Heart left ventricle (tissue), 16 donors: ENCODE data around the gene FTO. TPM values are rescaled to one million over a fixed set of nuclear protein-coding genes. Genes with fewer than 3 reads are reported as not detected.

Experiments used
- ATAC-seq, 4 donors: fragments of 200-7000 bp; cut with Tn5 transposase; one replicate each; pipeline ENCODE4 v1.9.1; 2020 to 2022; ENCODE audit warnings: moderate library complexity in 4 of 4, mild to moderate bottlenecking in 3 of 4, moderate number of reproducible peaks in 1 of 4
- DNase-seq, 5 donors: peaks; one replicate each; pipeline ENCODE4 v3.0.0-alpha.2; 2020
- H3K27ac ChIP-seq, 12 donors: fragments of 200-600 bp; sonication (generic) in 4 of 12; one replicate each; pipeline versions ENCODE4 v1.5.0 to v1.8.0; 2016 to 2022; ENCODE audit warnings: mild to moderate bottlenecking in 2 of 12
- H3K27me3 ChIP-seq, 9 donors: fragments of 200-600 bp; sonication (generic) in 2 of 9; one replicate each; pipeline versions ENCODE4 v1.5.1 to v1.8.0; 2016 to 2022; ENCODE audit warnings: mild to moderate bottlenecking in 3 of 9
- H3K36me3 ChIP-seq, 9 donors: fragments of 200-600 bp; sonication (generic) in 2 of 9; one replicate each; pipeline versions ENCODE4 v1.5.0 to v1.8.0; 2018 to 2022; ENCODE audit warnings: mild to moderate bottlenecking in 2 of 9
- H3K4me1 ChIP-seq, 12 donors: fragments of 200-600 bp; sonication (generic) in 4 of 12; one replicate each; pipeline versions ENCODE4 v1.5.0 to v1.8.0; 2016 to 2022; ENCODE audit warnings: mild to moderate bottlenecking in 3 of 12
- H3K4me3 ChIP-seq, 12 donors: fragments of 200-600 bp; sonication (generic) in 4 of 12; one replicate each; pipeline versions ENCODE4 v1.5.0 to v1.8.0; 2017 to 2022; ENCODE audit warnings: mild to moderate bottlenecking in 9 of 12, moderate library complexity in 4 of 12
- H3K9me3 ChIP-seq, 12 donors: fragments of 200-600 bp; sonication (generic) in 4 of 12; one replicate each; pipeline versions ENCODE4 v1.5.0 to v1.8.0; 2016 to 2022; ENCODE audit warnings: mild to moderate bottlenecking in 1 of 12
- CTCF ChIP-seq, 12 donors: fragments of 200-600 bp; sonication (generic) in 4 of 12; IDR thresholded peaks; one replicate each; pipeline versions ENCODE4 v1.5.0 to v1.8.0; 2018 to 2022; ENCODE audit warnings: antibody characterized with exemption in 12 of 12, mild to moderate bottlenecking in 5 of 12
- POLR2A ChIP-seq, 2 donors: fragments of 450-650 bp; IDR thresholded peaks; one replicate each; pipeline ENCODE4 v1.6.1; 2017; ENCODE audit warnings: antibody characterized with exemption in 2 of 2, mild to moderate bottlenecking in 2 of 2, moderate library complexity in 2 of 2
- WGBS, 4 donors: extraction: QIAGEN DNeasy Blood & Tissue Kit in 2 of 4; methylation state at CpG; one replicate each; pipeline versions ENCODE4 v1.1.5 to v1.1.7; 2013 to 2018; 5-methylcytosine and 5-hydroxymethylcytosine counted together
- intact Hi-C, 10 donors: fragments of 100-400 bp; cut with DNase I; formaldehyde crosslinking; loops; one replicate each; pipeline versions ENCODE4 v1.11.1 to v1.14.2; 2022
- polyA plus RNA-seq, 2 donors: library from polyadenylated mRNA; stranded (reverse); fragments of 200-250 nt; gene quantifications; one replicate each; pipeline ENCODE4 v1.2.3, GENCODE V29; 2013
- total RNA-seq, 9 donors: library from RNA; depleted of rRNA in 2 of 9; stranded (reverse); fragments of >200 nt in 2 of 9; fragmentation: NEBNext Ultra II Directional in 3 of 9; extraction: Animal tissue kit (Norgen Biotek cat#: 25700) in 3 of 9; gene quantifications; one replicate each; pipeline versions ENCODE4 v1.1.0 to v1.2.4, GENCODE V29; 2016 to 2023
- donor health status: ischemic (EF 13 %, LVEDD 7.1; RV severe dilation, severe dysfunction).
- donor health status: healthy with polysubstance abuse.
- donor health status: DM: no; HTN: yes; CAD: no.
- donor health status: DM: no; HTN: no; CAD: no.
- donor health status: ischemic (EF 25% LVEDD 6.9; RV normal size, moderate dysfunction).
- donor health status: ischemic (EF 25% LVEDD 5.7; RV mildly dilated, moderate dysfunction).
- donor health status: healthy.
- donor health status: DM: yes; HTN: yes; CAD: no.
- donor health status: ischemic (EF 35%, LVEDD 5.7; RV mildly dilated, moderate dysfunction).
- donor health status: nonischemic (EF 11% LVEDD 7.7; RV severe dilation, severe dysfunction).
- donor health status: DM: yes; HTN: yes; CAD: no.
- donor health status: PGD.
- donor health status: ischemic (EF 29% LVEDD 5.4; RV normal size, mild dysfunction).
- donor health status: nonischemic (EF 23%, LVEDD 6.1; RV moderate dilation, normal function).

The FTO gene
- total and polyA plus RNA-seq, 11 donors, result 11.8 to 105 (median 86.8) TPM

- peaks cover 0 to 16% (median 5%) of the 10 kb centered on the region in 12 donors for H3K9me3 ChIP-seq
- intact Hi-C loops, result no loop called here
- no peak overlapping the region for H3K4me3 ChIP-seq
- TF ChIP-seq CTCF (IDR thresholded peaks at IDR 0.05), result no peak
- 87 to 91% (median 90%) methylated on average over 4 of the region's 4 CpGs for WGBS, 4 donors
- H3K4me1 ChIP-seq, result peaks cover 0 to 6% (median 0%) of the 10 kb centered on the region in 12 donors
- DNase-seq, result no peak
- H3K27ac ChIP-seq, result no peak overlapping the region
- no peaks in the 10 kb centered on the region for H3K36me3 ChIP-seq
- H3K27me3 ChIP-seq, result no peaks in the 10 kb centered on the region
- no peak for ATAC-seq
Observed at GRCh38 chr16:54027062-54027461, 323.1 kb downstream of the FTO start.

GRCh38 chr16:54027558-54027957 is 323.6 kb downstream of the FTO start:
- Histone ChIP-seq H3K4me1 (peaks cover 0 to 6% (median 0%) of the 10 kb centered on the region in 12 donors), H3K27ac (no peak overlapping the region), H3K4me3 (no peak overlapping the region), H3K27me3 (no peaks in the 10 kb centered on the region), H3K9me3 (peaks cover 0 to 16% (median 5%) of the 10 kb centered on the region in 12 donors), H3K36me3 (no peaks in the 10 kb centered on the region)
- DNase-seq (no peak), ATAC-seq (no peak)
- no peak for TF ChIP-seq POLR2A (IDR thresholded peaks at IDR 0.05)
- 68 to 78% (median 73%) methylated on average over 1 of the region's 1 CpG for WGBS, 4 donors
- intact Hi-C loops, result no loop called here

GRCh38 chr16:54027995-54028394 is 324.0 kb downstream of the FTO start:
- no peak for DNase-seq
- Histone ChIP-seq H3K36me3 (no peaks in the 10 kb centered on the region), H3K4me1 (peaks cover 0 to 6% (median 0%) of the 10 kb centered on the region in 12 donors), H3K27ac (no peak overlapping the region), H3K27me3 (no peaks in the 10 kb centered on the region), H3K4me3 (no peak overlapping the region), H3K9me3 (peaks cover 0 to 16% (median 5%) of the 10 kb centered on the region in 12 donors)
- no peak for TF ChIP-seq POLR2A (IDR thresholded peaks at IDR 0.05)
- no peak for TF ChIP-seq CTCF (IDR thresholded peaks at IDR 0.05)
- ATAC-seq, result no peak
- WGBS, 4 donors, result 78 to 88% (median 82%) methylated on average over 3 of the region's 3 CpGs
- intact Hi-C loops, result no loop called here

- TF ChIP-seq CTCF (IDR thresholded peaks at IDR 0.05) (no peak), POLR2A (IDR thresholded peaks at IDR 0.05) (no peak)
- DNase-seq, result no peak
- Histone ChIP-seq H3K36me3 (no peaks in the 10 kb centered on the region), H3K27me3 (no peaks in the 10 kb centered on the region), H3K27ac (no peak overlapping the region), H3K9me3 (peaks cover 0 to 16% (median 5%) of the 10 kb centered on the region in 12 donors), H3K4me1 (peaks cover 0 to 6% (median 0%) of the 10 kb centered on the region in 12 donors), H3K4me3 (no peak overlapping the region)
- no peak for ATAC-seq
- WGBS, 4 donors, result 76 to 92% (median 84%) methylated on average over 1 of the region's 1 CpG
- intact Hi-C loops, result no loop called here
Observed at GRCh38 chr16:54030451-54030850, 326.5 kb downstream of the FTO start.

GRCh38 chr16:54031107-54031760 is 327.3 kb downstream of the FTO start:
- no peak overlapping the region for H3K4me3 ChIP-seq
- WGBS, 4 donors, result 97 to 99% (median 97%) methylated on average over 5 of the region's 5 CpGs
- DNase-seq (no peak), ATAC-seq (no peak)
- H3K4me1 ChIP-seq, result peaks cover 0 to 6% (median 0%) of the 10 kb centered on the region in 12 donors
- H3K9me3 ChIP-seq, result peaks cover 0 to 16% (median 5%) of the 10 kb centered on the region in 12 donors
- H3K36me3 ChIP-seq, result no peaks in the 10 kb centered on the region
- no peak overlapping the region for H3K27ac ChIP-seq
- intact Hi-C loops, result no loop called here
- no peak for TF ChIP-seq CTCF (IDR thresholded peaks at IDR 0.05)
- TF ChIP-seq POLR2A (IDR thresholded peaks at IDR 0.05), result no peak
- no peaks in the 10 kb centered on the region for H3K27me3 ChIP-seq
